NCI-H1048 (cell line): Measurements from ENCODE around the gene GCFC2.
A peak's percentile ranks its signal among the peaks of the same experiment; 100 is the strongest.
"Not testable (repeated sequence)": the region's sequence is repeated elsewhere in the genome, so short reads cannot be mapped to it uniquely, and the experiment has no call there.

ENCODE experiments used
- DNase-seq: peaks from one replicate; lab custom pipeline; 2025; lab: John Stamatoyannopoulos, UW

Gene GCFC2

GRCh38 chr2:75710577-75711253 is at the start of gene GCFC2:
TSS of gene GCFC2 (minus strand) at chr2:75710915. CDS start at chr2:75710855, 60 bp downstream.
- peak; percentile 69 for DNase-seq

GRCh38 chr2:75752828-75753227 is 42.1 kb upstream of the GCFC2 start:
- DNase-seq: no peak

- DNase-seq: no peak
These were observed 41.2 kb upstream of the GCFC2 start for GRCh38 chr2:75751824-75752468.

- DNase-seq: no peak
These were observed 40.6 kb upstream of the GCFC2 start for GRCh38 chr2:75751360-75751759.

DNA sequence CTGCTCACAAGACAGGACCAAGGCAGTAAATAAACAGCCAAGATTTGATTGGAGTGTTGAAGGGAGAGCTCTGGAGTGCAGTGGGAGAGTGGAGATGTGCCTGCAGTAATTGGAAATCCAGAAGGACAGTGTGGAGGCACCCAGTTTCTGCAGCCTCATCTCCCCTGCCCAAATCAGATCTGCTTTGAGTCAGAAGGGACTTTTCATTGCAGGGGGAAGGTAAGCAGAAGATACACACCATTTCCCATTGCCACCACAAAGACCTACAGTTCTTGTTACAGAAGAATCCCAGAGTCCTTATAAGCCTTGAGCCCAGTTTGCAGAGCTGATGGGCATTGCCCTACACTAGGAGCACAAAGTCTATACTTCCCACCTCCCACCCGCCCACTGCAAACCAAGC is 27.2 kb upstream of the GCFC2 start:
- no peak for DNase-seq

- DNase-seq: no peak
These were observed 25.6 kb upstream of the GCFC2 start for GRCh38 chr2:75736276-75736675.

DNA sequence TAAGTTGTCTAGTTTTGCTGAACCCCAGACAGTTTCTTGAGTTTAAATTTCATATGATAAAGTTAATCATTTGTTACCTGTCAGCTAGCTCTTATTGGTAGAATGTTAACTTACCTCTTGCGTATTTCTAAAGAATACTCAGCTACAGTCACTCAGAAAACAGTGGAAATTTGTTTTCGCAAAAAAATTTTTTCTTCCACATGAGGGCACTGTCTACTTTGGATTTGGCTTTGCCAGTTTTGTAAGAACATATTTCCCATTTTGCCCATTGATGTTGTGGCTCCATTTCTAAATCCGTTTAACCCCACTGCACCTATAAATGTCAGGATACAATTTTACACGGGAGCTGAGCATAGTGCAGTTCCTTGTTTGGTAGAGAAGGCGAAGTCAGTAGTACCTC is 19.1 kb upstream of the GCFC2 start:
- no peak for DNase-seq

GRCh38 chr2:75728614-75729419 is 18.1 kb upstream of the GCFC2 start:
- DNase-seq: no peak

DNA sequence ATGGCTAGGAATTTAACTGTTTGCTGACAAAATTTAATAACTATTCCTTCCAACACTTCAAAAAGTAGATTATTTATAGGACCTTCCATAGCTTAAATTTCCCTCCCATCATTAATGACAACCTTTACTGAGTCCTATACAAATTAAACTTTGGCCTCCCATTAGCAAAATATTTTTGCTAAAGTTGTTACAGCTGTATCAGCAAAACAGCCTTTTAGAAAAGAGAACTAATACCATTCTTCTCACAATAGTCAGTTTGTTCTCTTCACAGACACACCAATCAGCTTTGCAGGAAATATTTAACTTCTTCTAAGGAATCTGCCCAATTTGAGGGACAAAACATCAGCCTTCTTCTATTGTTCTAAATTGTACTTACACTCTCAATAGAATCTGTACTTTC is 12.0 kb upstream of the GCFC2 start:
- no peak for DNase-seq

DNA sequence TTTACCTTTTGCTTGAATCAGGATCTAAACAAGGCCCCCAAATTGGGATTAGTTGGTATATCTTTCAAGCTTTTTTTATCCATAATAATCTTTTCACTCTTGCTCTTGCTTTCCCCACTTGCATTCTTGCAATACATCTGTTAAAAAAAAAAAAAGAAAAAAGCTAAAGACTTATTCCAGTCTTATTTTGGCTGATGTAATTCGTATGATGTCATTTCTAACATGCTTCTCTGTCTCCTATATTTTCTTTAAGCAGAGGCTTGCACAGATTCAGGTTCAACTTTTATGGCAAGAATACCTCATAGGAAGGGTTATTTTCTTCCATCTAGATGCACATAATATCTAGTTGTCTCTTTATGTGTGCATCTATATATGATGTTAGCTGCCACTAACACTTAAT is 9.8 kb upstream of the GCFC2 start:
- no peak for DNase-seq

- DNase-seq: no peak
These were observed 8.9 kb upstream of the GCFC2 start for GRCh38 chr2:75719616-75720015.

DNA sequence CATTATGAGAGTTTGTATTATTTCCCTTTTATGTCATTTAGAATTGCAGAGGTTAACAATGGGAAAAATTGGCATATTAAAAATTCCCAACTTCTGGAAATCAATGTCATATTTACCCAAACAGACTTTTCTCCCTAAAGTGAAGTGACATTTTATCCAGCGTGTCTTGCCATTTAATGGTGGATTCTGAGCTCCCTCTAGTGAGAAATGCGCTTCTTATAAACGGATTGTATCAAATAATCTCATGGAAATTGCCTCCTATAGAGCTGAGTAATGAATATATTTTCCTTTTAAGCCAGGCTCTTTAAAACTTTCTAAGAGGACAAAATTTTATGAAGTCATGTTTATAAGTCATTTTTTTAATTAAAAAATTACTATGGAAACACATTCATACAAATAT is 5.7 kb upstream of the GCFC2 start:
- DNase-seq: no peak

DNA sequence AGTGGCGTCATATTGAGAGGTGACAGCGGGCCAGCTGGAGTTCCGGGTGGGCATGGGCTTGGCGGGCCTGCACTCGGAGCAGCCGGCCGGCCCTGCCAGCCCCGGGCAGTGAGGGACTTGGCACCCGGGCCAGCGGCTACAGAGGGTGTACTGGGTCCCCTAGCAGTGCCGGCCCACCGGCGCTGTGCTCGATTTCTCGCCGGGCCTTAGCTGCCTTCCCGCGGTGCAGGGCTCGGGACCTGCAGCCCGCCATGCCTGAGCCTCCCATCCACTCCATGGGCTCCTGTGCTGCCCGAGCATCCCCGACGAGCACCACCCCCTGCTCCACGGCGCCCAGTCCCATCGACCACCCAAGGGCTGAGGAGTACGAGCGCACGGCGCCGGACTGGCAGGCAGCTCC is 875 bp upstream of the GCFC2 start:
- DNase-seq: not testable (repeated sequence)

GRCh38 chr2:75710220-75710576 is 517 bp downstream of the GCFC2 start:
- DNase-seq: no peak

- no peak for DNase-seq
These were observed 1.4 kb downstream of the GCFC2 start for GRCh38 chr2:75709297-75709696.

GRCh38 chr2:75707901-75708300 is 2.8 kb downstream of the GCFC2 start:
- no peak for DNase-seq

GRCh38 chr2:75705921-75706320 is 4.8 kb downstream of the GCFC2 start:
- no peak for DNase-seq

- no peak for DNase-seq
These were observed 7.0 kb downstream of the GCFC2 start for GRCh38 chr2:75703589-75704287.

DNA sequence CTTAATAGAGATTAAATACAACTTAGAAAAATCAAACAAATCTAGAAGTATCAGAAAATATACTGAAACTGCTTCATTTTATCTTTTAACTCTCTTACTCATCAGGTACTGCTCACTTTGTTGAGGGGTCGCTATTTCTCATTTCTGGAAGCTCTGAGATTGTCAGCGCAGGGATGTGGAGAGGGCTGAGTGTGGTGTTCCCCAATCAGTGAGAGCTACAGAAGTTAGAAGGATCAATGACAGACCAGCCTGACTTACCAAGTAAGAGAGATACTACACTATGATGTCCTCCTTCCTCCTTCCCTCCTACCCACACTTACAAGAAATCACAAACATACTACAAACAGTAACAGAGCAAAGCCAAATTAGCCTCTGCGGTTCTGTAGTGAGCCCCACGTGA is 8.1 kb downstream of the GCFC2 start:
- no peak for DNase-seq

- DNase-seq: no peak
These were observed 11.8 kb downstream of the GCFC2 start for GRCh38 chr2:75698918-75699317.

GRCh38 chr2:75688196-75688595 is 22.5 kb downstream of the GCFC2 start:
- DNase-seq: no peak

DNA sequence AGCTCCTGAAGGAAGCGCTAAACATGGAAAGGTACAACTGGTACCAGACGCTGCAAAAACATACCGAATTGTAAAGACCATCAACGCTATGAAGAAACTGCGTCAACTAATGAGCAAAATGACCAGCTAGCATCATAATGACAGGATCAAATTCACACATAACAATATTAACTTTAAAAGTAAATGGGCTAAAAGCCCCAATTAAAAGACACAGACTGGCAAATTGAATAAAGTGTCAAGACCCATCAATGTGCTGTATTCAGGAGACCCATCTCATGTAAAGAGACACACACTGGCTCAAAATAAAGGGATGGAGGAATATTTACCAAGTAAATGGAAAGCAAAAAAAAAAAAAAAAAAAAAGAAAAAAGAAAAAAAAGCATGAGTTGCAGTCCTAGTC is 27.3 kb downstream of the GCFC2 start:
- not testable (repeated sequence) for DNase-seq

DNA sequence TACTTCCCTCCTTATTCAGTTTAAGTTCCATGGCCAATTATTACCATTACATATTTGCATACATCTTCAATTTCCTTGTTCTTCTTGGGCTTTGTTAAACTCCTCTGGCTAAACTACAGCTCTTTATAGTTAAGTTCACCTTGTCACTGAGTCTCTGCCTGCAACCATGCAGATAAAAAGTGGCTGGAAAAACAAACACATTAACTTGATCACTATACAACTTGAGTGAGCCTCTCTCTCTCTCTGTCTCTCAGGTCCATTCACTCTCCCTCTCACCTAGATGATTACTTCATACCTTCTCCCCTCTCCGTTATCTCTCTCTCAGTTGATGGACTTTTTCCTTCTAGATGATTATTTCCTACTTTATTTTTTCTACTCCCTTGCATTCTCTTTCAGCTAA is 30.3 kb downstream of the GCFC2 start:
- DNase-seq: no peak
